ENCODE results near the gene PDK1. TPM values are rescaled to one million over a fixed set of nuclear protein-coding genes. Genes with fewer than 3 reads are reported as not detected.
"Not testable (repeated sequence)": the region's sequence is repeated elsewhere in the genome, so short reads cannot be mapped to it uniquely, and the experiment has no call there.

The PDK1 gene
- total RNA-seq, 4 donors from 2014 or later = 7.0 to 13.5 (median 11.4) TPM

DNA sequence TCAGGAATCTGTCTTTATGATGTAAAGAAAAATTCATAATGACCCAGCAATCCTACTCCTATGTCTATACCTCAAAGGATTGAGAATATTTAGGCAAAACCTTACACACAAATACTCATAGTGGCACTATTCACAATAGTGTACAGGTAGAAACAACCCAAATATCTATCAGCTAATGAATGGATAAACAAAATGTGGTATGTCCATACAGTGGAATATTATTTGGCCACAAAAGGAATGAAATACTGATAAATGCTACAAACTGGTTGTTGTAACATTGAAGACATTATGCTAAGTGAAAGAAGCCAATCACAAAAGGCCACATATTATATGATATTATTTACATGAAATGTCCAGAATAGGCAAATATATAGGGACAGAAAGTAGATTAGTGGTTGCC is 24.7 kb downstream of the PDK1 start:
- Histone ChIP-seq H3K9me3 (no peaks in the 10 kb centered on the region), H3K36me3 (no peaks in the 10 kb centered on the region), H3K4me3 (replicated peaks in 1 of 3) (no peak overlapping the region), H3K27ac (no peak overlapping the region), H3K27me3 (no peaks in the 10 kb centered on the region), H3K4me1 (no peaks in the 10 kb centered on the region)
- no peak for DNase-seq
- TF ChIP-seq POLR2A (IDR thresholded peaks at IDR 0.05) = no peak
- TF ChIP-seq, protein P1, sequence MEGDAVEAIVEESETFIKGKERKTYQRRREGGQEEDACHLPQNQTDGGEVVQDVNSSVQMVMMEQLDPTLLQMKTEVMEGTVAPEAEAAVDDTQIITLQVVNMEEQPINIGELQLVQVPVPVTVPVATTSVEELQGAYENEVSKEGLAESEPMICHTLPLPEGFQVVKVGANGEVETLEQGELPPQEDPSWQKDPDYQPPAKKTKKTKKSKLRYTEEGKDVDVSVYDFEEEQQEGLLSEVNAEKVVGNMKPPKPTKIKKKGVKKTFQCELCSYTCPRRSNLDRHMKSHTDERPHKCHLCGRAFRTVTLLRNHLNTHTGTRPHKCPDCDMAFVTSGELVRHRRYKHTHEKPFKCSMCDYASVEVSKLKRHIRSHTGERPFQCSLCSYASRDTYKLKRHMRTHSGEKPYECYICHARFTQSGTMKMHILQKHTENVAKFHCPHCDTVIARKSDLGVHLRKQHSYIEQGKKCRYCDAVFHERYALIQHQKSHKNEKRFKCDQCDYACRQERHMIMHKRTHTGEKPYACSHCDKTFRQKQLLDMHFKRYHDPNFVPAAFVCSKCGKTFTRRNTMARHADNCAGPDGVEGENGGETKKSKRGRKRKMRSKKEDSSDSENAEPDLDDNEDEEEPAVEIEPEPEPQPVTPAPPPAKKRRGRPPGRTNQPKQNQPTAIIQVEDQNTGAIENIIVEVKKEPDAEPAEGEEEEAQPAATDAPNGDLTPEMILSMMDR (IDR thresholded peaks at IDR 0.05) = no peak
- intact Hi-C loops (cut with DNase I) = no loop called here

DNA sequence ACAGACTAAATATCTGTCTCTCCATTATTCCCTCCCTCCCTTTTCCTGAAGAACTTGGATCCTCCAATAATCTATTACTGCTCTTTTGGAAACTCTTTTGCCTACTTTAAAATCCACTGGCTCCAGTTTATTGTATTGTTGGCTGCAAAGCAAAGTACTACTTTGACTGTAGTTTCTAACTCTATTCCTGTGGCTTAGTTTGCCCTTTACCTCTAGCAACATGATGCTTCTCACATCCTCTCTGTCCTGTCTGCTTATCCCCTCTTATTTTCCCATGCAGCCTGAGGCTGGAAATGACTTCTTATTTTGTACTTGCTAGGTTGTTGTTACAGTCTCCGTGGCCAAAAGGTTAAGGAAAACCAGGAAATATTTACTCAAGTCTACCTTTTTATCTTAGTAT is 26.8 kb downstream of the PDK1 start:
- no peaks in the 10 kb centered on the region for H3K9me3 ChIP-seq
- DNase-seq = no peak
- H3K4me3 ChIP-seq (replicated peaks in 1 of 3) = no peak overlapping the region
- WGBS, 2 donors = 73 to 78% methylated on average over 1 of the region's 1 CpG
- intact Hi-C loops (cut with DNase I) = no loop called here
- H3K27me3 ChIP-seq = no peaks in the 10 kb centered on the region
- H3K36me3 ChIP-seq = no peaks in the 10 kb centered on the region
- no peak for TF ChIP-seq POLR2A (IDR thresholded peaks at IDR 0.05)
- TF ChIP-seq, protein P1 (IDR thresholded peaks at IDR 0.05) = no peak
- no peak overlapping the region for H3K27ac ChIP-seq
- no peaks in the 10 kb centered on the region for H3K4me1 ChIP-seq

GRCh38 chr2:172586245-172586891 is 30.5 kb downstream of the PDK1 start:
- Histone ChIP-seq H3K4me3 (replicated peaks in 1 of 3) (no peak overlapping the region), H3K27me3 (no peaks in the 10 kb centered on the region), H3K27ac (no peak overlapping the region), H3K4me1 (no peaks in the 10 kb centered on the region), H3K9me3 (no peaks in the 10 kb centered on the region), H3K36me3 (no peaks in the 10 kb centered on the region)
- TF ChIP-seq, protein P1 (IDR thresholded peaks at IDR 0.05) = no peak
- TF ChIP-seq POLR2A (IDR thresholded peaks at IDR 0.05) = no peak
- DNase-seq = no peak
- intact Hi-C loops (cut with DNase I) = no loop called here
- 89 to 95% methylated on average over 9 of the region's 9 CpGs for WGBS, 2 donors

DNA sequence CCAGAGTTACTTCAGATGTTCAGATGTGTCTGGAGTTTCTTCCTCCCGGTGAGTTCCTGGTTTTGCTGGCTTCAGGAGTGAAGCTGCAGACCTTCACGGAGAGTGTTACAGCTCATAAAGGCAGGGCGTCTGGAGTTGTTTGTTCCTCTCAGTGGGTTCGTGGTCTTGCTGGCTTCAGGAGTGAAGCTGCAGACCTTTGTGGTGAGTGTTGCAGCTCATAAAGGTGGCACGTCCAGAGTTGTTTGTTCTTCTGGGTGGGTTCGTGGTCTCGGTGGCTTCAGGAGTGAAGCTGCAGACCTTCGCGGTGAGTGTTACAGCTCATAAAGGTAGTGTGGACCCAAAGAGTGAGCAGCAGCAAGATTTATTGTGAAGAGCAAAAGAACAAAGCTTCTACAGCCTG is 31.3 kb downstream of the PDK1 start:
- H3K9me3 ChIP-seq; H3K4me1 ChIP-seq; intact Hi-C loops (cut with DNase I); H3K27ac ChIP-seq; DNase-seq; H3K27me3 ChIP-seq; H3K4me3 ChIP-seq (replicated peaks in 1 of 3); H3K36me3 ChIP-seq: not testable (repeated sequence)
- WGBS, 2 donors = 89 to 92% methylated on average over 9 of the region's 9 CpGs

DNA sequence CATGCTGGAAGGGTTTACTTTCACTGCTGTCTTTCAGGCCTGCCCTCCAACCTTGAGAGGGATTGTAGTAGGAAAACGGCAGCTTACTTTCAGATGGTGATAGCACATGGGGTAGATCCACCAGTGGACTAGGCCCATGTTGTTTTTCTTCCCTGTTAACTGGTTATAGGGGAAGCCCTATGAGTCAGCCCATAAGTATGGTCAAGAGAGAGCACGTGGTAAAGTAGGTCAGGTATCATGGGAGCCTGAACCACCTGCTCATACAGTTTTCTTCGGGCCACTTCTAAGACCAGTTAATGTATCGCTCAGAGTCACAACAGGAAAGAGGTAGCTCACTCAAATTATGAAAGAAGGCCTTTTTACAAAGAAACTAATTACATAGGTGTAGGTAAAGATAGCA is 33.0 kb downstream of the PDK1 start:
- Histone ChIP-seq H3K9me3 (no peaks in the 10 kb centered on the region), H3K4me3 (replicated peaks in 1 of 3) (no peak overlapping the region), H3K27me3 (no peaks in the 10 kb centered on the region), H3K4me1 (no peaks in the 10 kb centered on the region), H3K36me3 (no peaks in the 10 kb centered on the region), H3K27ac (no peak overlapping the region)
- 90 to 92% methylated on average over 4 of the region's 4 CpGs for WGBS, 2 donors
- TF ChIP-seq, protein P1 (IDR thresholded peaks at IDR 0.05) = no peak
- no peak for TF ChIP-seq POLR2A (IDR thresholded peaks at IDR 0.05)
- DNase-seq = no peak
- intact Hi-C loops (cut with DNase I) = no loop called here

- DNase-seq; H3K27ac ChIP-seq; H3K4me3 ChIP-seq (replicated peaks in 1 of 3); H3K4me1 ChIP-seq; H3K36me3 ChIP-seq; intact Hi-C loops (cut with DNase I); H3K27me3 ChIP-seq; H3K9me3 ChIP-seq: not testable (repeated sequence)
- WGBS, 2 donors = 73 to 80% methylated on average over 4 of the region's 4 CpGs
Observed at GRCh38 chr2:172591386-172591785, 35.5 kb downstream of the PDK1 start.

GRCh38 chr2:172592190-172592589 is 36.3 kb downstream of the PDK1 start:
- H3K9me3 ChIP-seq; H3K4me1 ChIP-seq; H3K27me3 ChIP-seq; H3K36me3 ChIP-seq; H3K27ac ChIP-seq; DNase-seq; intact Hi-C loops (cut with DNase I); H3K4me3 ChIP-seq (replicated peaks in 1 of 3): not testable (repeated sequence)

All from thyroid gland (tissue), 4 donors.